Mucosa of descending colon (tissue), 3 donors: ENCODE measurements around the gene APBA2. TPM values are rescaled to one million over a fixed set of nuclear protein-coding genes. Genes with fewer than 3 reads are reported as not detected.

Experiments used
- ATAC-seq: fragments of 200-7000 bp; cut with Tn5 transposase; one replicate; pipeline ENCODE4 v1.9.1; 2020; ENCODE audit warnings: mild to moderate bottlenecking, moderate library complexity
- DNase-seq, 3 donors: peaks; one replicate each; pipeline ENCODE4 v3.0.0-alpha.2; 2020
- H3K36me3 ChIP-seq: fragments of 200-600 bp; one replicate; pipeline ENCODE4 v1.8.0; 2021; ENCODE audit warnings: low read depth, mild to moderate bottlenecking
- H3K4me1 ChIP-seq: fragments of 200-600 bp; one replicate; pipeline ENCODE4 v1.8.0; 2021; ENCODE audit warnings: low read depth, mild to moderate bottlenecking
- H3K4me3 ChIP-seq: fragments of 200-600 bp; one replicate; pipeline ENCODE4 v1.8.0; 2021; ENCODE audit warnings: mild to moderate bottlenecking
- H3K9me3 ChIP-seq: fragments of 200-600 bp; one replicate; pipeline ENCODE4 v1.8.0; 2021; ENCODE audit warnings: mild to moderate bottlenecking
- CTCF ChIP-seq: fragments of 200-600 bp; IDR thresholded peaks from one replicate; pipeline ENCODE4 v1.8.0; 2022; ENCODE audit warnings: antibody characterized with exemption, mild to moderate bottlenecking
- intact Hi-C, 2 donors: fragments of 100-400 bp; cut with DNase I in 1 of 2; cut with micrococcal nuclease in 1 of 2; formaldehyde crosslinking; loops; one replicate each; pipeline versions ENCODE4 v1.11.0 to v1.11.1; 2022; cut with DNase I, micrococcal nuclease
- total RNA-seq, 3 donors: library from RNA; stranded (reverse); fragmentation: NEBNext Ultra II Directional in 2 of 3; extraction: Animal tissue kit (Norgen Biotek cat#: 25700) in 2 of 3; gene quantifications; one replicate each; pipeline versions ENCODE4 v1.2.1 to v1.2.4, GENCODE V29; 2021 to 2023
- donor health status: DM: no; HTN: no; CAD: no; lungs with moderate emphysema.
- donor health status: DM: no; HTN: no; CAD: no.
- donor health status: DM: no; HTN: yes; CAD: no.

APBA2 gene
- total RNA-seq, 3 donors from 2014 or later = 0.69 to 2.0 (median 1.2) TPM

GRCh38 chr15:29065571-29065970 lies 179.8 kb downstream of the APBA2 start:
- no peak for ATAC-seq
- intact Hi-C loops = no loop called here
- Histone ChIP-seq H3K4me1 (no peaks in the 10 kb centered on the region), H3K9me3 (no peaks in the 10 kb centered on the region), H3K4me3 (no peak overlapping the region), H3K36me3 (no peaks in the 10 kb centered on the region)
- DNase-seq = no peak
- no peak for TF ChIP-seq CTCF

- TF ChIP-seq CTCF = no peak
- intact Hi-C loops = no loop called here
These were observed 180.5 kb downstream of the APBA2 start for GRCh38 chr15:29066310-29066709.

GRCh38 chr15:29066838-29067237 lies 181.1 kb downstream of the APBA2 start:
- ATAC-seq (no peak), DNase-seq (no peak)
- no peaks in the 10 kb centered on the region for H3K4me1 ChIP-seq
- intact Hi-C loops = no loop called here
- no peak overlapping the region for H3K4me3 ChIP-seq
- TF ChIP-seq CTCF = no peak
- H3K9me3 ChIP-seq = no peaks in the 10 kb centered on the region
- H3K36me3 ChIP-seq = no peaks in the 10 kb centered on the region

More at GRCh38 chr15:29066310-29066709, 180.5 kb downstream of the APBA2 start:
- no peaks in the 10 kb centered on the region for H3K9me3 ChIP-seq
- H3K4me3 ChIP-seq = no peak overlapping the region
- H3K36me3 ChIP-seq = no peaks in the 10 kb centered on the region
- H3K4me1 ChIP-seq = no peaks in the 10 kb centered on the region
- ATAC-seq (no peak), DNase-seq (no peak)

- intact Hi-C loops = no loop called here
- no peak for ATAC-seq
- Histone ChIP-seq H3K4me3 (no peak overlapping the region), H3K4me1 (no peaks in the 10 kb centered on the region), H3K9me3 (no peaks in the 10 kb centered on the region), H3K36me3 (no peaks in the 10 kb centered on the region)
- TF ChIP-seq CTCF = no peak
- no peak for DNase-seq
These were observed 182.2 kb downstream of the APBA2 start for GRCh38 chr15:29067949-29068348.

GRCh38 chr15:29070471-29071231 lies 184.9 kb downstream of the APBA2 start:
- intact Hi-C loops = no loop called here
- Histone ChIP-seq H3K36me3 (no peaks in the 10 kb centered on the region), H3K4me3 (no peak overlapping the region), H3K4me1 (no peaks in the 10 kb centered on the region), H3K9me3 (no peaks in the 10 kb centered on the region)
- ATAC-seq = no peak
- TF ChIP-seq CTCF = no peak
- DNase-seq = no peak
